ENCODE measurements around the gene ETV1. TPM values are rescaled to one million over a fixed set of nuclear protein-coding genes. Genes with fewer than 3 reads are reported as not detected.

The ETV1 gene
- total and polyA plus RNA-seq, 2 of the 4 experiments (the other 2 are of a cell fraction): 8.6 to 21.1 TPM

- Histone ChIP-seq H3K56ac (ENCODE audit: extremely low read depth, insufficient read depth, low read length) (no peak overlapping the region), H3K4me2 (ENCODE audit: low read depth, low read length) (no peak overlapping the region), H2BK5ac (ENCODE audit: low read depth, low read length, poor library complexity, severe bottlenecking) (no peak overlapping the region), H3K4me1 (ENCODE audit: control insufficient read depth, insufficient read depth, low read length) (peaks cover 2% of the 10 kb centered on the region; the same call in 1 of the 2 replicates), H3K18ac (ENCODE audit: low read depth, low read length) (no peak overlapping the region), H2AK5ac (ENCODE audit: low read depth, low read length) (no peak overlapping the region), H4K20me1 (ENCODE audit: insufficient read depth, low read length) (no peaks in the 10 kb centered on the region), H3K27ac (ENCODE audit: insufficient read depth, low read length) (no peak overlapping the region), H2AFZ (replicated peaks; ENCODE audit: low read length, poor library complexity) (no peak overlapping the region), H3K9ac (ENCODE audit: low read depth, low read length) (no peak overlapping the region), H3K14ac (replicated peaks; ENCODE audit: low read depth, low read length) (no peak overlapping the region), H3K4me3 (ENCODE audit: insufficient read depth, low read depth, low read length) (no peak overlapping the region), H3K23ac (ENCODE audit: low read depth, low read length) (no peak overlapping the region), H3K27me3 (ENCODE audit: control insufficient read depth, insufficient read depth, low read length) (no peaks in the 10 kb centered on the region), H3K9me3 (ENCODE audit: control insufficient read depth, insufficient read depth, low read length) (no peaks in the 10 kb centered on the region), H3K4ac (ENCODE audit: low read depth, low read length) (no peak overlapping the region), H4K91ac (ENCODE audit: insufficient read depth, low read depth, low read length) (no peak overlapping the region), H2BK120ac (ENCODE audit: low read depth, low read length) (no peak overlapping the region), H4K8ac (ENCODE audit: low read depth in 2 of 2, low read length in 2 of 2) (no peak overlapping the region), H3K36me3 (ENCODE audit: control insufficient read depth, insufficient read depth, low read length) (0 out of 2 replicates have a peak, but pooled peaks cover 3% of the 10 kb centered on the region), H4K5ac (ENCODE audit: low read depth, low read length) (no peak overlapping the region), H3K79me1 (ENCODE audit: low read depth in 1 of 2, low read length in 2 of 2) (no peaks in the 10 kb centered on the region), H3K9me1 (ENCODE audit: insufficient read depth, low read length) (no peaks in the 10 kb centered on the region; the same call in 1 of the 2 replicates), H2BK20ac (ENCODE audit: low read depth, low read length) (no peak overlapping the region), H2AK9ac (replicated peaks; ENCODE audit: low read depth, low read length, poor library complexity) (no peak overlapping the region), H2BK15ac (ENCODE audit: low read depth, low read length) (no peak overlapping the region)
- ChIA-PET POLR2A (ENCODE audit: unreplicated experiment) (no interaction called here), CTCF (interaction anchor here (0.7 kb wide), 1 partner anchor 585 kb away, joined by 4 read pairs; no protein-coding TSS in a partner anchor)
- dilution Hi-C loops (cut with HindIII; ENCODE audit: low sequenced_read_pairs, unreplicated experiment) (no loop called here), in situ Hi-C loops (cut with MboI; ENCODE audit: low sequenced_read_pairs) (no loop called here), intact Hi-C loops (cut with micrococcal nuclease) (no loop called here)
- ATAC-seq (ENCODE audit: low read depth) (no peak), DNase-seq (no peak)
- no CpG with 5 or more reads among the region's 3 CpGs for WGBS, 2 experiments (ENCODE audit: extremely low coverage in 2 of 2, insufficient read length in 1 of 2)
- no peak for TF ChIP-seq FOS (IDR thresholded peaks at IDR 0.05; ENCODE audit: low read depth, low read length)
- TF ChIP-seq BHLHE40 (IDR thresholded peaks at IDR 0.05; ENCODE audit: low read depth, low read length): no peak
- TF ChIP-seq RCOR1 (IDR thresholded peaks at IDR 0.05; ENCODE audit: insufficient replicate concordance, low read length): no peak
- no peak for TF ChIP-seq CTCF (conservative IDR thresholded peaks at IDR 0.05; ENCODE audit: low read depth, low read length)
- no TSS peak for BruUV-seq (replicated peaks)
Observed at GRCh38 chr7:13901577-13901976, 87.9 kb downstream of the ETV1 start.
